Esophagus muscularis mucosa (tissue), 3 donors: ENCODE measurements around the gene NCKAP5.

Experiments
- CTCF ChIP-seq, 3 experiments: fragments of 200-600 bp in 2 of 3; fragments of 450-650 bp in 1 of 3; sonication (generic) in 2 of 3; IDR thresholded peaks; one replicate each; pipeline ENCODE4 v1.5.1; 2017 to 2019; ENCODE audit warnings: antibody characterized with exemption in 3 of 3, mild to moderate bottlenecking in 2 of 3, moderate library complexity in 1 of 3
- POLR2A ChIP-seq: fragments of 450-650 bp; IDR thresholded peaks from one replicate; pipeline ENCODE4 v1.6.1; 2017; ENCODE audit warnings: antibody characterized with exemption, moderate library complexity, mild to moderate bottlenecking, low read depth
- POLR2AphosphoS5 ChIP-seq, 2 donors: sonication (generic); formaldehyde crosslinking; IDR thresholded peaks; one replicate each; pipeline ENCODE4 v1.6.1; 2017; ENCODE audit warnings: antibody characterized with exemption in 2 of 2

GRCh38 chr2:132645176-132645575, 923.1 kb downstream of the NCKAP5 start:
- TF ChIP-seq POLR2A (no peak), CTCF (IDR thresholded peaks at IDR 0.05) (no peak), POLR2AphosphoS5 (IDR thresholded peaks at IDR 0.05) (no peak)
